GM12865 (cell line): ENCODE results near the gene MIS18A.
"Not testable (repeated sequence)": the region's sequence is repeated elsewhere in the genome, so short reads cannot be mapped to it uniquely, and the experiment has no call there.

Experiments
- DNase-seq: peaks from one replicate; pipeline ENCODE4 v3.0.0; 2010; ENCODE audit warnings: low read depth
- H3K4me3 ChIP-seq: 2 replicates; pipeline ENCODE4 v1.5.1; 2011; ENCODE audit warnings: mild to moderate bottlenecking, low read depth, low read length, control low read depth
- CTCF ChIP-seq: IDR thresholded peaks from 2 replicates; pipeline ENCODE4 v1.5.1; 2011; ENCODE audit warnings: low read length, control low read depth, low read depth, inconsistent platforms; ENCODE audit not compliant: insufficient read depth; ENCODE audit errors: missing control alignments

Gene MIS18A

DNA sequence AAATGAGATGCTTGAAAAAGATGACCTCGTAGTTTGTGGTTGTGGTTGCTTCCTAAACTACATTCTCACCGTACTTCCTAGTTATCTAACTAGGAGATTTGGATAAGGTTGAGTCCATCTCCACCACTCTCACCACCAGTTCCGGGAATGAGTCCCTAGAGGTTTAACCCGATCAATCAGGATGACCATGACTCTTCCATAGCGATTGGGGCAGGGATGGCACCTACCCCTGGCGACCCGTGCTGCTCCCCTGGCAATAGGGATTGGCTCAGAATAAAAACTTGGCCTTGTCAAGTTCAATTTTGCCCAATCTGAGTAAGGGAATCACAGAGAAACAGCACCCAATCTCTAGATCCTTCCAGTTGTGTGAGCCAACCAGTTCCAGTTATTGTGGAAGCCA lies 2.7 kb upstream of the MIS18A start:
- H3K4me3 ChIP-seq, result no peak overlapping the region
- TF ChIP-seq CTCF, result no peak
- no peak for DNase-seq

GRCh38 chr21:32279377-32279680 lies 480 bp upstream of the MIS18A start:
- H3K4me3 ChIP-seq, result peak overlapping the region; percentile 74
- no peak for DNase-seq
- no peak for TF ChIP-seq CTCF

DNA sequence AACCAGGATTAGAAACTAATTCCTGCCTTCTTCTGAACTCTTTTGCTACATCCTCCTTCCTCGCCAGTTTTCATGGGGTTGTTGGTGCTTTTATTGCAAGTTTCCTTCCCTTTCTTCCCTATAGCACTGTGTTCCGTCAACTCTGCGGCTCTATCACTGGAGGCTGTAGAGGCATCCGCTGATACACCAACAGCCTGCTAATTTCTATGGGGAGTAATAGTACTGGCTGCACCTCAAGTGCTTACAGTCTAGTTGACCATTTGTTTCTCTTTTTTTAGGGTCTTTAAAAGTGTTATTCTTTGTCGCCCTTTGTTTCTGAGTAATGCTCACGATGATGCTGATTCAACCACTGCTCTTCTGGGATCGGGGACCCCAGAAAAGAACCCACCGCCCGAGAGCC lies 746 bp downstream of the MIS18A start:
- peak overlapping the region; percentile 74 for H3K4me3 ChIP-seq
- peak; percentile 23 for DNase-seq
- TF ChIP-seq CTCF, result no peak

GRCh38 chr21:32276671-32277070 lies 2.2 kb downstream of the MIS18A start:
- TF ChIP-seq CTCF, result no peak
- no peak for DNase-seq
- no peak overlapping the region for H3K4me3 ChIP-seq

DNA sequence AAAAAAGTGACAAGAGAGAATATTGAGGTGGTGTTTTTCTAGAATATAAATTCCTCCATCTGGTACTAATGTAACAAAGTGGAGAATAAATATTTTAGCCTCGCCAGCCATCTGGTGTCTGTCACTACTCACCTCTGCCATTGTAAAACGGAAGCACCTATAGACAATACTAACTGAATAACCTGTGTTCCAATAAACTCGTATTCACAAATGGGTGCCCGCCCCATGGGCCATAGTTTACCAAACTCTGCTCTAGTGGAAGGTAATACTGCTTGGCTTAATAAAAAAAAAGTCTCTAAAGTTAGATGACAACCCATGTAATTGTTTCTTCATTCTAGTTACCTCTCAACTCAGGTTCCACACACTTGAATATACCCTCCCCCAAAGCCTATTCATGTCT lies 8.1 kb downstream of the MIS18A start:
- no peak overlapping the region for H3K4me3 ChIP-seq
- no peak for DNase-seq
- no peak for TF ChIP-seq CTCF

- DNase-seq, H3K4me3 ChIP-seq: not testable (repeated sequence)
Measured at GRCh38 chr21:32265321-32265720, 13.5 kb downstream of the MIS18A start.

GRCh38 chr21:32261929-32262328 lies 16.9 kb downstream of the MIS18A start:
- DNase-seq, result no peak
- H3K4me3 ChIP-seq, result no peak overlapping the region
- no peak for TF ChIP-seq CTCF

DNA sequence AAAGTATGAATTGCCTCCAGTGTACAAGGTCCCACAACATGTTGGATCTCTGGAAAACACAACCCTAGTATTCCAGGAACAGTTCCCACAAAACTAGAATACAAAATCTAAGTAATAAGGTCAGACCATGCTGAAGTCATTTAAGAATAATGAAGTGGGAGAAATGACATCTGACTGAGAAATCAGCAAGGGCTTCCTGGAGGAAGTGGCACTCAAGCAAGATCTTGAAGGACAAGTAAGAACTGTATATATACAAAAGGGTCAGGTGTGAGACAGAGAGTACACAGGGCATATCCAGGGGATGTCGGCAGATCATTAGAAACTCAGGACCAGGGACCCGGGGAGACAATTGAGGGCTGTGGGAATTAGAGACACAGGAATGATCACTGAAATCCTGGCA lies 18.7 kb downstream of the MIS18A start:
- no peak for DNase-seq
- no peak for TF ChIP-seq CTCF
- no peak overlapping the region for H3K4me3 ChIP-seq

- not testable (repeated sequence) for DNase-seq, H3K4me3 ChIP-seq
Measured at GRCh38 chr21:32258786-32259048, 20.1 kb downstream of the MIS18A start.
